ENCODE measurements around the gene TMSB15C.
"Not testable (repeated sequence)": the region's sequence is repeated elsewhere in the genome, so short reads cannot be mapped to it uniquely, and the experiment has no call there.

The TMSB15C gene

DNA sequence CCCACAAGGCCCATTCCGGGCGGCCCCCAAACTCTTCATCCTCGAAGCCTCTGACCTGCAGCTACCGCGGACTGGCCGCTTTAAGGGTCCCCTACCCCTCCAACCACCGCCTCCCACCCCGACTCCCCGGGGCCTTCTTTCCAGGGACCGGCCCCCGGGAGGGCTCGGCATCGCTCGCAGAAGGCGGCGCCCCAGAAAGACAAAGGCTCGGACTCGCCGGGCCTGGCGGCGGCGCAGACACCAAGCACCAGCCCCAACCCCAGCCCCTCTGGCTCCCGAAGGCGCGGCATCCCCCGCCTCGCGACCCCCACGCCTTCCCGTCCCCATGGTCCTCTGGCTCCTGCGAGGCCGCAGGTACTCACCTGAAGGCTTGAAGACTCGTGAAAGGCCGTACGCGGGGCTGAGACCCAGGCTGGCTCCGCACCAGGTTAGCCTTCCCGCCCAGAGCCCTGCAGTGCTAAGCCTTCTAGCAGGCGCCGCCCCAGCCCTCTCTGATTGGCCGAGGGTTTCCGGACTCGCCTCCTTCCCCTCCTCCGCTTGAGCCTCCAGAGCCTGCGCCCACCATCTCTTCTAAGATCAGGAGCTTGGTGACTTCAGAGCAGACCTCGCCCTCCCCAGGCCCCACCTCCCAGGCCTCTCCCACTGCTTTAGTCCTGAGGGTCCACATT is at the start of gene TMSB15C:
Gene TMSB15C, minus strand, starts transcription at position 459 of the 668 bp plus-strand sequence.
- DNase-seq = not testable (repeated sequence)

DNA sequence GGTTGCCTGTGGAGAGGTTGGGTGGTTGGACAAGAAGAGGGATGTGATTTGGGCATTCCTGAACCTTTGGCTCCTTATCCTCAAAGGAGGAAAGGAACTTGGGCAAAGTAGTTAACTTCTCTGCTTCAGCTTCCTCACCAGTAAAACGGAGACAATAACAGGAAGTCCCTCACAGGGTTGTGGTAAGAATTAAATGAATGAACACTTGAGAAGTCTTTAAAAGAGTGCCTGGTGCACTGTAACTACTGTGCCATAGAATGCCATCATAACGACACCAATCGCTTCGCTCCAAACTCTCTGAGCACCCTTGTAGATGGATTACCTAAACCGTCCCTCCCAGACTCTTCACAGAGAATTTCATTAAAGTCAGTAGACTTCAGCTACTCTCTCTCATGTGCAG is 46.8 kb upstream of the TMSB15C start:
- DNase-seq = peak in 1 of 2 experiments; percentile 18

DNA sequence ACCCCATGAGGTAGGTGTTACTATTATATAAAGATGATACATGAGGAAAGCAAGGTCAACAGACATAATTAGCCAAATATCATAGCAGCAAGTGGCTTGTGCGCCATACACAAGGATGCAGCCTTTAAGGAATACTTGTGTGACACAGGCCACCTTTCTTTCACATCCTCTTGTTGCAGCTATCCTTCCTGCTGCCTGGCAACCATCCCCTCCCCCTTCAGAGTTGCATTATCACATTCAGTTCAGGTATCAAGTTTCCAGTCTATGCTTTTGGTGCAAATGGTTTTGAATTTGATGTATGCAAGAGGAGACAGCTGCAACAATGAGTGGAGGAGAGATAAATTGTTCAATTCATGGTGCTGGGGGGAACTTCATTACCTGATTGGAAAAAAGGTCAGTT is 42.7 kb upstream of the TMSB15C start:
- DNase-seq = no peak

DNA sequence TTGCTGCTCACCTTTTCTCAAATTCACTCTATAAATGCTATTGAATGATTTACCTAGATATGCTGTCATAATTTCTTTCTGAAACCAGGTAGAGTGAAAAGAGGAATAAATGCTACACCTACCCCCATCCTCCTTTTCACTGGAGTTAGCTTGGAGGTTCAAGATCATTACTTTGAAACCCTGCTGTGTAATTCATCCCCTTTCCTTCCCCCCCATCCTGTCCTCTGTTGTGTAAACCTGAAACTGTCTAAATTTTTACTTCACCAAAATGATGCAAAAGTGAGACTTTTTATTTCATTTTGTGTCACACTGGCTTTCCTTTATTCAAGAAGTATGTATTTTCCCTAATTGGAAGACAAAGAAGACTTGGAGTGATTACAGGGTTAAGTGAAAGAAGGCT is 41.7 kb upstream of the TMSB15C start:
- no peak for DNase-seq

GRCh38 chrX:104113222-104113965 is 37.4 kb upstream of the TMSB15C start:
- peak; percentile 9 to 25 for DNase-seq

DNA sequence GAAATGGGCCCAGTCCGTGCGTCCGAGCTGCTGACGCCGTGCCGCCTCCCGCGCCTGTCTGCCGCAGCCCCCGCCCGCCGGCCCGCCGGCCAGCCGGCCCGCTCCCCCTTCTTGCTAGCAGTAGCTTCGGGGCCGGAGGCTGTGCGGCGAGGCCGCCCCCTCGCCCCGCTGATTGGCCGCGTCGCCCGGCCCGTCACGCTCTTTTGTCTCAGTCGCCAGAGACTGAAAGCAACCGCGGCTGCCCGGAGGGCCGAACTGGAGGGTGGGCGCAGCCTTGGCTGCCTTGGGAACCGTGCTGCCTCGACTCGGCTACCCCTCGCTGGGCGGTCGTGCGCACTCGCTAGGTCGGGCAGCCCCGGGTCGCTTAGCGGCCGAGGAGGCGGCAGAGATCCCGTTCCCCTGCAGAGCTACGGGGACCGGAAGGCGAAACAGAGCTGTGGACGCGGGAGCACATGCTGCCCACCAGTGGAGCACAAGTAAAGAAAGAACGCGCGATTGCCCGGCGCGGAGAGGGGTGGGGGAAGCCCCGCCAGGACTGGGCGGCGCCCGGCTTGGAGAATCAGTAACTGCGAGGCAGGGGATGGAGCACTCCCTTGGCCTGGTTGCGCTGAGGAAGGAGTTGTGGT is 36.4 kb upstream of the TMSB15C start, which contains the start of gene ZCCHC18:
Gene ZCCHC18, plus strand, starts transcription at position 198 of the 626 bp plus-strand sequence. CDS start 1,589 bp downstream, outside the sequence.
- no peak for DNase-seq

DNA sequence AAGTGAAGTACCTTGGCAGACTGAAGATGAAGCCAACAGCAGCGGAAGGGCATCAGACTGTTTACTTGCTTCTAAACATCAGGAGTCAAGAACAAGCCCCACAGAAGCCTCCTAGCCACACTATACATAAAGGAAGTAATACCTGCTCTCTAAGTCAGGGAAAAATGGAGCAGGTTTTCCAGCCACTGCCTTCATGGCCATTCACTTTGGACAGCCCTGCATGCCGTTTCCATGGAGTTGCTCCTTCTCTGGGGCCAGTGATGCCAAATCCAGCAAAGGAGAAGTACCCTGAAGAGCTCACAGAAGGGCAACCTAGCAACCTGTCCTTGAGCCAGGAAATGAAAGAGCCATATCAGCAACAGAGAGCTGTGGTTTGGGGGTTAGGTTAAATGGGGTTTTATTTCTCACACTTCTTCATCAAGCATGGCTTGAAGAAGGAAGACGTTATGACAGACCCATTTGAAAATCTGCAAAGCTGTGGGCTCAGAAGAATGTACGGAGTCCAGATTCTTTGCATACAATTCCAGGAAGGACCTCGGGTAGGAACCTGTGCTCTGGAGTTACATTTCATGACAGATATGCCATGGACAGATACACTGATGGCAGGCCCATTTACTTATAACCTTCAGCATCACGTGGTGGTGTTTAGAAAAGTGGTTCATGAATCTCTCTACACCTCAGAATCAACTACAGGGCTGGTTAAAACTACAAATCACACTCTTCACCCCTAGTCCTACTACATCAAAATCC is 34.6 kb upstream of the TMSB15C start:
- not testable (repeated sequence) for DNase-seq

GRCh38 chrX:104108955-104109354 is 32.9 kb upstream of the TMSB15C start:
- DNase-seq = no peak

DNA sequence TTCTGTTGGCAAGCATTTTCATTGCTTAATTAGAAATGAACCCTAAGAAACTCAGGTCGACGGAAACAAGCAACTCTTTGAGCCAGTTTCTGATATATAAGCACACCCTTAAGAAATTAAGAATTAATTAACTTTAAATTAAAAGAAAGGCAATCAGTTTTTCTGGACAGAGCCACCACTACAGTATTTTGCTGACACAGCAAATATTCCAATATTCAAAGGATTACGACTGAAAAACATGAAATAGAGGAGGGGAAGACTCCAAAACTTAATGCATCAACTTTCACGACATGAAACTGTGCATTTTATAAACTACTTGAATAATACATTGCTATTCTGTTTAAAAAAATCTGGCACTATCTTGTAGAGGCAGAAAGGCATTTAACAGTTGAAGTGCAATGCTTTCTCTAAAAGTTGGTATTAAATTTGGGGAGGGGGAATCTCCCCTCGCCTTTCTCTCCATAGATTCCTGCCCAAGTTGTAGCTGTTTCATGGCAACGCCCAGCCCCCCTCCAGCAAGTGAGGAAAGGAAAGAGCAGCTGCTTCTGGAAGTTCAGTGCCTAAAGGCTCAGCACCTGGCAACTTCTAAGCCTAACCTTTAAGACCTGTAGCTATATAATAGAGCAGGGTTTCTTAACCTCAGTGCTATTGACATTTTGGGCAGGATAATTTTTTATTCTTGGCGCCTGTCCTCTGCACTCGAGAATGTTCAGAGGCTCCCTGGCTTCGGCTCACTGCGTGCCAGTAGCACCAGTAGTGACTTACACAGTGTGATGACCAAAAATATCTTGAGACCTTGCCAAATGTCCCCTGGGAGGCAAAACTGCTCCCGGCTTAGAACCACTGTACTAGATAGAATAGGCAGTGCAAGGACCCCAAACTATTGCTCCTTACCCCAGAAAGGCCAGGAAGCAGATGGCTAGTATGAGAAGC is 29.6 kb upstream of the TMSB15C start:
- DNase-seq = no peak

DNA sequence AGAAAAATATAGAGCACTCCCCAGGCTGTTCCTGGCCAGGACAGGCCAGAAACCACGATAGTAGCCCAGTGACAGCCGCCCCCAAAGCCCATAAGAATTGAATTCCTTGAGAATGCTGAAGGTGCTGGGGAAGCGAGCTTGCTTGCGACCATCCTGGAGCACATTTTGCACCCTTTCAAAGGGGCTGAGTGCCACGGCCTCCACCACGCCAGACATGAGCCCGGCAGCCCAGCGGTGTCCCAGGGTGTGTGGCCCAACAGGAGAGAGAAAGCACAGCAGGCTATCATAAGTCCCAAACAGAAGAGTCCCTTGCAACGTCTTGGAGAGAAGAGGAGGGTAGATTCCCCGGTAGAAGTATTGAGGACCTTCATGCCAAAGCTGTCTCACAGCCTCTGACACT is 28.6 kb upstream of the TMSB15C start:
- DNase-seq = no peak

DNA sequence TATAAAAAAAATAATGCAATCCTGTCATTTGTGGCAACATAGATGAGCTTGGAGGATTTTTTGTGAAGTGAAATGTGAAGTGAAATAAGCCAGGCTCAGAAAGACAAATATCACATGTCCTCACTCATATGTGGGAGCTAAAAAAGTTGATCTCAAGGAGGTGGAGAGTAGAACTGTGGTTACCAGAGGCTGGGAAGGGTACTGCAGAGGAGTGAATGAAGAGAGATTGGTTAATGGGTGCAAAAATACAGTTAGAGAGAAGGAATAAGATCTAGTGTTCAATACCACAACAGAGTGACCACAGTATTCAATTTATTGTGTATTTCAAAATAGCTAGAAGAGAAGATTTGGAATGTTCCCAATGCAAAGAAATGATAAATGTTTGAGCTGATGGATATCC is 22.9 kb upstream of the TMSB15C start:
- no peak for DNase-seq

DNA sequence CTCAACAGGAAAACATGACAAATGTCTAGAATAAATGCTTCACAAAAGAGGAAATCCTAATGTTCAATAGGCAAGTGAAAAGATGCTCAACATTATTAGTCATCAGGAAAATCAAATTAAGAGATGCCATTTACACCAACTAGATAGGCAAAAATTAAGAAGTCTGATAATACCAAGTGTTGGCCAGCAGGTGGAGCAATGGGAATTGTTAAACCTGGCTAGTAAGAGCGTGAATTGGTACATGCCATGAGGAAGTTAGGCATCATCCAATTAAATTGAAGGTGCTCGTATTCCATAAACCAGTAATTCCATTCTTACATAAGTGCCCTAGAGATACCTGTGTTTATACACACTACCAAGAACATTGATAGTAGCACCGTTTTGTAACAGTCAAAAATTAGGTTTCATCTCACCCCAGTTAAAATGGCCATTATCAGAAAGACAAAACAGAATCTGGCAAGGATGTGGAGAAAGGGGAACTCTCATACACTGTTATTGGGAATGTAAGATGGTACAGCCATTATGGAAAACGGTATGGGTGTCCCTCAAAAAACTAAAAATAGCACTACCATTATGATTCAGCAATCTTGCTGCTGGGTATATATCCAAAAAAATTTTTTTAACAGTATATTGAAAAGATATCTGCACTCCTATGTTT is 22.2 kb upstream of the TMSB15C start:
- peak; percentile 41 to 62 for DNase-seq

- DNase-seq = no peak
Measured at GRCh38 chrX:104085919-104086318, 9.9 kb upstream of the TMSB15C start.

DNA sequence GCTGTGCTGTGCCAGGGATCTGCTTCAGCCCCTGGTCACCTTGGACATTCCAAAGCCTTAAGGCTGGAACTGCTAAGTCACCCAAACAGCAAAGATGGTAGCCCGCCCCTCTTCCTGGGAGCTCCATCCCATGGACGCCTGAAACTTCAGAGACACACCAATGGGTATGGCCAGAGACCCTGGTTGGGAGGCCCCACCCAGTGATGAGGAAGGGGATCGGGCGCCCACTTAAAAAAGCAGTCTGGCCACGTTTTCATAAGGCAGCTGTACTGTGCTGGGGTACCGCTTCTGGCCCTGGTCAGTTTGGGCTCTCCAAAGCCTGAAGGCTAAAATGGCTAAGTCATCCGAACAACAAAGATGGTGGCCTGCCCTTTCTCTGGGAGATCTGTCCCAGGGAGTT is 9.4 kb upstream of the TMSB15C start:
- DNase-seq = no peak

- no peak for DNase-seq
Measured at GRCh38 chrX:104084534-104085277, 8.7 kb upstream of the TMSB15C start.

GRCh38 chrX:104084063-104084462 is 8.0 kb upstream of the TMSB15C start:
- no peak for DNase-seq

GRCh38 chrX:104077854-104078253 is 1.8 kb upstream of the TMSB15C start:
- DNase-seq = not testable (repeated sequence)

DNA sequence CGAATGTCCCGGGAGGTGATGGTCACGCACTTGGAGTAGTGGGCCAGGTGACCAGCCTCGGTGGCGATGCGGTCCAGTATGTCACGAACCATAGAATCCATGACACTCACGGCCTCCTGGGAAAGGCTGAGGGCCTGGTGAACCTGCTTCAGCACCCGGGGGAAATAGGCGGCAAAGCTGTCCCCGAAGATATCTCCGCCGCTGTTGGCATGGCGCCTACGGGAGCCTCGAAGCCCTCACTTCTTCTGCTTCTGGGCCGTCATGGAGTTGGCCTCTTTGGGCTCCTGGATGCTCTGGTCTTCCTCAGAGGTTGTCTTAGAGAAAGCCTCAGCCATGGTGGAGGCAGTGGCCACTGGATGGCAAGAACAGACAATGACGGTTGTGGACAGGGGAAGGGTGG is 13.4 kb downstream of the TMSB15C start:
- not testable (repeated sequence) for DNase-seq

- DNase-seq = not testable (repeated sequence)
Measured at GRCh38 chrX:104054956-104055355, 21.1 kb downstream of the TMSB15C start.

DNA sequence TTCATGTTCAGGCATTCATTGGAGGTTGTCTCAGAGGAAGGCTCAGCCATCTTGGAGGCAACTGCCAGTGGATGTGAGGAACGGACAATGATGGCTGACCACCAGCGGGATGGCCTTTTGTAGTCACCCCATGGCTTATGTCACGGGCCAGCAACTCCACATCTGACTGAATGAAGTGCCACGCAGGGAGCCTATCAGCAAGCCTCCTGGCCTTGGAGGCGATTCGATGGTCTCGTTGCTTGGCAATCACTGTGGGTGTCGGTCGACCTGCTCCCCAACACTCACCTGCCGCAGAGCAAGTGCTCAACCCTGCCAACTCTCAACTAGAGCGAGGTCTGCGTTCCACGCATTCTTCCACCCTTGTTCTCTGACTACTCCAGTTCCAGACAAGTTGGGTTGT is 28.9 kb downstream of the TMSB15C start:
- DNase-seq = no peak

DNA sequence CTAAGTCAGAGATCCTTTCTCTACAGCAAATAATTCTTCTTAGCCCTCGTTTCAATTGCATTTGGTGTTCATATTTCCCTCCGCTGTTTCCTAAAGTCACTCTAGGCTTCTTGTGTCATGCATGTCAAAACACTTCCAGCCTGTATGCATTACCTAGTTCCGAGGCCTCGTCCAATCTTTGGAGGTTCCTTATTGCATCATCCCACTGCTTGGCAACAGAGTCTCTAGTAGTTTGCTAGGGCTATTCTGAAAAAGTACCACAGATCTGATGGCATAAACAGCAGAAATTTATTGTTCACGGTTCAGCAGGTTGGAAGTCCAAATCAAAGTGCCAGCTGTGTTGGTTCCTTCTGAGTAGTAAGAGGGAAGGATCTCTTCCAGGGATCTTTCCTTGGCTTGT is 30.4 kb downstream of the TMSB15C start:
- no peak for DNase-seq

Measured in AML-193 (cell line).